Activated CD4-positive, alpha-beta T cell treated with anti-CD3 and anti-CD28 coated beads, Interleukin-2, amount 50 U/mL, for 1 hour (primary cell): Measurements from ENCODE around the gene MECP2.
"Not testable (repeated sequence)": the region's sequence is repeated elsewhere in the genome, so short reads cannot be mapped to it uniquely, and the experiment has no call there.

Experiments used
- DNase-seq: peaks from one replicate; pipeline ENCODE4 v3.0.0-alpha.2; 2020

MECP2 gene

DNA sequence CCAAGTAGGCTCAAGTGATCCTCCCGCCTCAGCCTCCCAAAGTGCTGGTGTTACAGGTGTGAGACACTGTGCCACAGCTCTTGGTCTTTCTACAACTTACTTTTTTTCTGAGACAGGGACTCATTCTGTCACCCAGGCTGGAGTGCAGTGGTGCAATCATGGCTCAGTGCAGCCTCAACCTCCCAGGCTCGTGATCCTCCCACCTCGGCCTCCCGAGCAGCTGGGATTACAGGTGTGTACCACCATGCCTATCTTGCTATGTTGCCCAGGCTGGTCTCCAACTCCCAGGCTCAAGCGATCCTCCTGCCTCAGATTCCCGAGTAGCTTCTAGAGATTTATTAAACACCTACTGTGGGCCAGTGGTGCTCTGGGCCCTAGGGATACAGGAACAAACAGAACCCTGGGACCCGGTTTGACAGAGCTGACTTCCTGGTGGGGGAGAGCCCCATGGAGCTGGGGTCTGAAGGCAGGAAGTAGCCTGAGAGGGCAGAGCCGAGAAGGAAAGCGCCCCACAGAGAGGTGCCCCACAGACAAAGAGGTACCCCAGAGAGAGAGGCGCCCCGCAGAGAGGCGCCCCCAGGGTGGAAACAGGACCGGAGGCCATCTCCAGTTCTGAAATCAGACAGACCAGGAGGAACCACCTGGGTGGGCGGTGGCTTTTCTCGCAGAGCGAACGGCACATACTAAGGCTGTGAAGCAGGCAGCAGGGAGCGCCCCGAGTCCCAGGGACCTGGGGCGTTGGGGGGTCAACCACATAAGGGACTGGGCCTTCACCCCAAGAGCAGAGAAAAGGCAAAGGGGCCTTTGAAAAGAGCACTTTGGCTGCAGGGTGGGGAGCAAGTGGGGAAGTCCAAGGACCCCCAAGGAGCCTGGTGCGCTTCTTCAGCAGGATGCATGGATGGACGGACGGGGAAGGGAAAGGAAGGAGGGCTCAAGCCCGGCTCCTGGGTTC is 82.8 kb downstream of the MECP2 start:
- DNase-seq, result no peak

DNA sequence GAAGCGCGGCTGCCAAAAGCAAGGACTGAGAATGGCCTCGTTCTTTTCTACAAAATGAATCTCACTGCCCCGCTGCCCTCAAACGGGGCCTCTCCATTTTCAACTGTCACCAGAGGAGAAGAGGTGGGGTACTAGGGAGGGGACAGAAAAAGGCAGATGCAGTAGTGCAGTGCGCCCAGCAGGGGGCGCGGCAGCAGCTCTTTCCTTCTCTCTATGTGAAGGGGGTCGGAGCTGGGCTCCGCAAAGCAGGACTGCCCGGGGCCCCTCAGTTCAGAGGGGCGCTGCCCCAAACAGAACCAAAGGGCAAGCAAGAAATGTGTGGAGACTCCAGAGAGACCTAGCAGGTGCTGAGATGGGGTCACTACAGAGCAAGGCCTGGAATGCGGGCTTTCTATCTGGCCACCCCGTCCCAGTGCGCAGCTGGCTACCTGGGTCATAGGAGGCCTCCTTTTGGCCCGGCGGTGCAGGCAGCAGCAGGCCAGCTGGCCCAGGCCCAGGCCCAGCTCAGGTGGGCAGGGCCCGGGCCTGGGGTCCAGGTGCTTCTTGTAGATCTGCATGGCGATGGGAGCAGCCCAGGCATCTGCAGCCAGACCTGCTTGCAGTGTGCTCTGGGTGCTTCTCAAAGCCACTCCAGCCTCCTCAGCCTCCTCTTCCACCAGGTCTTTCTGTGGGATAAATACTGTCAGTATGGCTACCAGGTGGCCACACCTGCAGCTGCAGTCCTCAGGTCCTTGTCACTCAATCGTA is 83.7 kb downstream of the MECP2 start:
- peak; percentile 47 for DNase-seq

DNA sequence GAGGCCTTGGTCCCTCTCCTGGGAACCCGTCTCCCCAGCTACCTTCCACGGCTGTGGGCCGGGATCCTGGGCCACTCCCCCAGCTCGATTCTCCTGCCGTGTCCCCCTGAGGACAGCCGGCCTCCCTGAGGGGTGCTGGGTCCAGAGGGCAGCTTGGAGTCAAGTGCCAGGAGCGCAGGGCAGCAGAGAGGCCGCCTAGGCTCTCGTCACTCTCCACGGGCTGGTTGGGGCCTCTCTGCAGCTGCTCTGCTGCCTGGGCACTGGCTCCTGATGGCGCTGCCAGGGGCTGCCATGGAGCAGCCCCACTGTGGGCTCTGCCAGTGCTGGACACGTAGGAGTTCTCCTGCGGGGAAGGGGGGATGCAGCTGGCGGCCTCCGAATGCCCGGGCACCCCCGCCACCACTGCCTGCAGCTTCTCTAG is 84.5 kb downstream of the MECP2 start:
- DNase-seq, result no peak

DNA sequence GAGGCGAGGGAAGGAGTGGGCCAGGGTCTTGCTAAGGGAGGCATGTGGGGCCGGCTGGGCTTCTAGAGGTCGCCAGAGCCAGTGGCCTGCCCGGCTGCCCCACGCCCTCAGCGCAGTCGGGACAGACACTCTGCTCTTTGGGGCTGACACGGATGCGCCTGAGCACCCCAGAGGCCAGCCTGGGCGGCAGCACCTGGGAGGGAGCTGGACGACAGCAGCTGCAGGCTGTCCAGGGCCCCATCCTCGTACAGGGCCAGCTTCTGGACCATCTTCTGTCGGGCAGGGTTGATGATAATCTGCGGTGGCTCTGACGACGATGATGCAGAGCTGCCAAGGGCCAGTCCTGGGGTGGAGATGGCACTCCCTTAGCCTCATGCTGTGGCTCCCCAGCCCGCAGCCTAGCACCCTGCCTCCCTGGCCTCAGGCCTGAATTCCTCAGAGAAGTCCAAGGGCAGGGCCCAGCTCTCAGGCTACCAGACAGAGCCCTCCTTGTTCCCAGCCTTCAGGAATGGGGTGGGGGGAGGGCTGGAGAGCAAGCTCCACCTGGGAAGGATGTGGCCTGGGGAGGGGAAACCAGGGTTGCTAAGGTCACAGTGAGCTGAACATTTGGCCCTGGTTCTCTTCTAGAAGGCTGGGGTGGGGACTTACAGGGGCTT is 85.1 kb downstream of the MECP2 start:
- no peak for DNase-seq

DNA sequence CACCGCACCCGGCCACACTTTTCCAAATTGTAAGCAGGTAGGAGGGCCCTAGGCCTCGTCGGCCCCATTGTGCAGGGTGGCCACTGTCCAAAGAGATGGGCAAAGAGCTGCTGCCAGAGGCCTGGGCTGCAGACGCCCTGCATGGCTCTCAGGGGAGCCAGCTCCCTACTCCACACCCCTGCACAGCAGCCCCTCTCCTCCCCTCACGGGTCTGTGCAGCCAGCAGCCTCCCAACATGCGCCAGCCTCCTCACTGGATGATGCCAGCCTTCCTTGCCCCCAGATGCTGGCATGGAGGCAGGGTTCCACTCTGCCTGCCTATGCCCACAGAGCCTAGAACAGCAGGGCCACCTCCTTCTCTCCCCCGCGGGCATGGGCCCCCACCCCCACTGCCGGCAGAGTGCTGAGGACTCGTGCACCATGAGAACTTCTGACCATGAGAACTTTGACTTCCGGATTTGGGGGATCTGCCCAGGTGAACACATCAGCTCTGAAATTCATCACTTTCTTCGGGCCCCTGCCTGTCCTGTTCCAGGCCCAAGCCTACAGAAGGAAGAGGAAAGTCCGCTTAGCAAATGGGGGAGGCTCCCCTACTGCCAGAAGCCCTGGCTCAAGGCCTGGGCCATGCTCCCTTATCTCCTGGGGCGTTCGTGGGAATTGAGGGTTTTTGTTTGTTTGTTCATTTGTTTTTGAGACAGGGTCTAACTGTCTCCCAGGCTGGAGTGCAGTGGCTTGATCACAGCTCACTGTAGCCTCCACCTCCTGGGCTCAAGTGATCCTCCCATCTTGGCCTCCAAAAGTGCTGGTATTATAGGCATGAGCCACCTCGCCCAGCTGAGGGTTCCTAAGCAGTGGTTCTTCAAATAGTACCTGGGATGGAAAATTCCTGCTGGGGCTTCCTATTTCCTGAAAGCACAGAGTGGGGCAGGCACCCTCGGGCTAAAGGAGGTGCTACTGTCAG is 85.9 kb downstream of the MECP2 start:
- no peak for DNase-seq

DNA sequence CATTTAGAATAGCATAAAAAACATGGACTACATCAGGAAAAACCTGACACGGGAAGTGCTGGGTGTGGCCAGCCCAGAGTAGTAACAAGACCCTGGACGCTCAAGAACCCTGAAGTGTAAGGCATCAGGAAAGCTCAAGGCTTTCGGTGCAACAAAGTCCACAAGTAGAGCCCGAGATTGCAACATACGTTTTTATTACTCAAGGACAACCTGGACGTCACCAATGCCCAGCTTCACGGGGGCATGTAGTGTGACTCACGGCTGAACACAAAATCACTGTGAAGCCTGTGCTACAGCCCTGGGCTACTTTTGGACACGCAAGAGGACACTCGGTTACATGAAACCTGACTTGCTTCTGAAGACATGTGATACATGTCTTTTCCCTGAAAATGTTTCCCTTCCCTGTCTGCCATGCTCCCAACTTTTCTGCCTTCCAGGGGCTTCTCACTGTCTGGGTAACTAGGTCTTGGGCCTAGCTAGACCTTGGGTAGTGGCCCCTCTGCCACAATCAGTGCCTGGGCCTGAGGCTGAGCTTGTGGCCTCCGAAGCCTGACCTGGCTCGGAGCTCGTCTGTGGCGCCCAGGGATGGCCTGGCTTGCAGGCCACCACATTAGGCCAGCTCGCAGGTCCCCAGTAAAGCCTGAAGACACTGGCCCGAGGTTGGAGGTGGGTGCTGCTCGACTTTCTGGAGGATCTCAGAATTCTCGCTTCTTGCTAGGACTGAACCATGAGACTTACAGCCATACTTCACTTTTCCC is 87.0 kb downstream of the MECP2 start:
- no peak for DNase-seq

DNA sequence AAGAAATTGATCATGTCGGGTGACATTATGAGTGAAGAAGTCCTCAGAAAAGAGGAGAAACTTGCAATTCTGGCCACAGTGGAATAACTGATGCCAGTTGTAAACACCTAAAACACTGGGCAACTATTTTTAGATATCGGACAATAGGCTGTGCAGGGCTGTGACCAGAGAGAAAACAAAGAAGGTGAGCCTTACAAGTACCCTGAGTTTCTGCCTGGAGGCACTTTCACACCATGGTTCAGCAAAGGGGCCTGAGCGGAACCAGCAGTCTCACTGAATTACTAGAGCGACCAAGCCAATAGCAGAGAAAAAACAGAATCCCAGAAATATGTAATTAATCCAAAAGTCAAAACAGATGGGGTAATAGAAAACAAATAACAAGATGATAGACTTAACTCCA is 89.0 kb downstream of the MECP2 start:
- DNase-seq, result no peak

DNA sequence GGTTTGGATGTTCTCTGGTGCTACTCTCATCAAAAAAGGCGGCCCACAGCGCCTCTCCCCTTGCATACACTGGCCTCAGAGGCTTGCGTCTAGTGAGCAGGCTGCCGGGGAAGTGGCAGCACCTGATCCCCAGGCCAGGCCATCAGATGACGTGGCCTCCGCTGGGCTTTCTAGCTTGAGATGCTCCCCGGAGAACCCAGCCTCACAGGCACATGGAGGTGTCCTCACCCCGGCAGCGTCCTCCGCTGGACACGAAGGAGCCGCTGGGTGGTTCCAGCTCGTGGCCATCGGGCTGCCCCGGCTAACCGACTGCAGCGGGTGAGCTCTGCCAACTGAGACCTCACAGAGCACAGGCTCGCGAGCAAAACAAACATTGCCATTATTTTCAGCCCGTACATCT is 90.6 kb downstream of the MECP2 start:
- DNase-seq, result no peak

DNA sequence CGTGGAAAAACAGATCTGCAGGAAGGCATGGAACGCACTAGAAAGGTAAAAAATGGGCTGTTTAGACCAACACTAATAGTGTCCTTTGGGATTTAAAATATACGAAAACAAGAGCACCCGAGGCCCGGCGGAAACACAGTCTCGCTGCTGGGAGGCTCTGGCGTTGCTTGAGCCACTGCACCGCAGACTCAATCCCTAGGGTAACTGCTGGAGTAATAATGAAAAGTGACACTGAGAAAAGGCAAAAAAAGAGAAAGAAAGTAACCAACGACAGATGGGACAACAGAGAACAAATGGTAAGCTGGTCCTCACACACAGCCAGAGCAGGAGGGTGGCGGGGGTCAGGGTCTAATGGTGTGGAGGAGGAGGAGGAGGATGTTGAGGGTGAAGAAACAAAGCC is 93.2 kb downstream of the MECP2 start:
- no peak for DNase-seq

DNA sequence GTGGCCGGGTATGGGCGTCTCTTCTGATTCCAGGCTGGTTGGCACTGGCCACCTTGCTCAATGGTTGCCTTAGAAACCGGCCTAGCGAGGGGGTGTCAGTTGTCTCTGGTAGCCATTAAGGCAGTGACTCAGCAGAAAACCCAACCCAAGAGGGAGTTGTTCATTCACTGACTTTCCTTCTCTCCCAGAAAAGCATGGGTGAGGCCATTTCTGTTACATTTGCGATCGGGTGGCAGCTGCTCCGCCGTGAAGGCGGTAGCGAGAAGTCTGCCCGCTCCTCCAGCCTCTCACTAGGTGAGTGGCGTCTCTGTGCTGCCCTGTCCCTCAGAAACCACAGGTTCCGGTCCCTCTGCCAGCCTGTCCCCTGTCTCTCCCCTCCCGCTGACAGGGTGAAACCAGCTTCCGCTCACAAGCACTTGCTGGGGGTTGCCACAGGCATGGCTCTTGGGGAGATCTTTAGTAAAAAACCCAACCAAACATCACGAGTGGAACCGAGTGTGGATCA is 95.2 kb downstream of the MECP2 start:
- no peak for DNase-seq

DNA sequence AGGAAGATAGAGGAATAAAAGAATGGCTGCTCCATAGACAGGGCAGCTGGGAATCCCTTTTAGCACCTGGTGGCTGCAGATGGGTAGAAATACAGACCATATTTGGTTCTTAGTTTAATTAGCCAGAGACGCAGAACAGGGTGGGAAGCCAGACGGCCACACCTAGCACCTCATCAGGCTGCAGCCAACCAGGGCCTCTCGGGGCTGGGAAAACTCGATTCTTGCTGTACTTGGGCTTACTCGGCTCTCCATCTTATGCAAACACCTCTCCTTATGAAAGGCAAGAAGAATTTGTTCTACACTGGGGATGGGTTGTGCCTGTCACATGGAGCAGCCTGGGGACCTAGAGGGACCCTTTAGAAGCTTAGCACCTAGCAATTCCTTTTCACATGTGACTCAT is 97.5 kb downstream of the MECP2 start:
- no peak for DNase-seq

DNA sequence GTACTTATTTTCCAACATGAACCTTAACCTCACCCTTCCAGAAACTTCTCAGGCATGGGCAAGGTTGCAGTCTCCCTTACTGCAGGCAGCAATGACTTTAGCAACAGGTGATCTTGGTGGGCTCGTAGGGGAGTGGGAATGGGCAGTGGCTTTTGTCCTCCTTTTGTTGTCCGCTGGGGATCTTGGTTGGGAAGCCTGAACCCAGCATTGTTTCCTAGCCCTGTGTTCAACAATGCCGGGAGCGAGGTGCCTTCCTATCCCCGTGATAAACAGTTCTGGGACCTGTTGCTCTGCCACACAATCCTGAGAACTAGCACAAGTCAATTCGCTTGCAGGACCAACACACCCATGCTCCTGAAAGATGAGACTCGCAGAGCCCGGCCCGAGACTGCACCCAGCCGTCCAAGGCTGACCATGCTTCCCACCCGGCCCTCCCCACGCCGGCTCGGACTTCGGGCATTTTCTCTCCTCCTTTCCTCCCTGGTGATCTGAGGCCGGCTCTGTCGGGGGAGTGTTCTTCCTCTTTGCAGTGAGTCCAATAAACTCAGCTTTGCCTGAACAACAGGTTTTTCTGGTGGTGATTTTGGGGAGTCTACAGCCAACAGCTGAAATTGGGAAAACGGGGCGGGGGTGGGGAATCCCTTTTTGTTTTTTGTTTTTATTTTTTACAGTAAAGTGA is 98.0 kb downstream of the MECP2 start:
- DNase-seq, result no peak

DNA sequence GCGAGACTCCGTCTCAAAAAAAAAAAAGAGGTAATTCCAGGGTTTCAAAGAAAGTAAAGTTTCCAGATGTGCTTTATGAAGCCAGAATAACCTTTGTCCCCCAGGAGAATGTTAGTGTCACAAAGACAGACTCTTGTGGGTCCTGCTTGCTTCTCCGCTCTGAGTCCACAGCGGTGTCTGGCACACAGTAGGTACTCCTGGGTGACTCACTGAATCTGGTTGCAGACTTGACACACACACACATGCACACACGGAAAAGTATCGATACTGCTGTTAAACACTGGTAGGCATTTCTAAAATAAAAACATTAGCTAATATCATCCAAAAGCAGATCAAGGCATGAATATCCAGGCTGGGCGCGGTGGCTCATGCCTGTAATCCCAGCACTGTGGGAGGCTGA is 102.0 kb downstream of the MECP2 start:
- no peak for DNase-seq

DNA sequence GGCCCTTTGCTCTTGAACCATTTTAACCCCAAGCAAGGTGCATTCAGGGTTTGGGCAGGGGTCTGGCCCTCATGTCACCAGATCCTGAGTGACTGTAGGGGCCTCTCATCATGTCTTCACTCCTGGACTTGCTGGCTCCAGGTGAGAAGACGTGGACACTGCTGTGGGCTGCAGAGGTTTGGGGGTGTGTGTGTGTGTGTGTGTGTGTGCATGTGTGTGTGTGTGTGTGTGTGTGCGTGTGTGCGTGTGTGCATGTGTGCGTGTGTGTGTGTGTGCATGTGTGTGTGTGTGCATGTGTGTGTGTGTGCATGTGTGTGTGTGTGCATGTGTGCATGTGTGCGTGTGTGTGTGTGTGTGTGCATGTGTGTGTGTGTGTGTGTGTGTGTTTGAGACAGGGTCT is 103.1 kb downstream of the MECP2 start:
- not testable (repeated sequence) for DNase-seq

DNA sequence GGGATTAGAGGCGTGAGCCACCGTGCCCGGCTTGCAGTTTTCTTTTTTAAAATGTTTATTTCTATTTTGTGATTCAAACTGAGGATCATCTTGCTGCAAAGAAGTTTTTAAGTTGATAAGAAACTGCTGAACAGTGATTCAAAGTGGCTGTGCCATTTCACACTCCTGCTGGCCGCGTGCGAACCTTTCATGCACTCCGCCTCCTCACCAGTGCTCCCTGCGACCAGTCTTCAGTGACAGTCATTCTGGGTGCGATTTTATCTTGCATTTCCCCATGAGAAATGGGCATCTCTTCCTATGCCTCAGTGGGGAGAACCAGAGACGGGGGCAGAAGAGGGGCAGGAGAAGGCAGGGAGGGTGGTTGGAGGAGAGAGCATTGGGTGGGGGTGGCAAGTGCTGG is 103.5 kb downstream of the MECP2 start:
- no peak for DNase-seq

DNA sequence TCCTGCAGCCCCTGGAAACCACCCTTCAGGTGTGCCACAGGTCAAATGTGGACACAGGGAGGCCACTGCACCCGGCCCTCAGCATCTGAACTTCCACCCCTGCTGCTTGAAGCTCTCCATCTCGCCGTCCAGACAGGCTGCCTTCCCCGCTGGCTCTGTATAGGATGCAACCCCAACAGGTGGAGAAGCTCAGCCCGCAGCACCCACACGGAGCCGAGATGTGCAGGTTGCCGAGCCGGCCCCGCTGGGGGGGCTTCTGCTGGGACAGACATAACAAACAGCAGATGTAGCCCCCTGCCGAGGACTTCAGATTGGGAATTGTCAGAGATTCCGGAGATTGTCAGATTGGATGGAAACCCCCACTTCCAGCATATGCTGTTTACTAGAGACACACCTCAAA is 104.4 kb downstream of the MECP2 start:
- no peak for DNase-seq

DNA sequence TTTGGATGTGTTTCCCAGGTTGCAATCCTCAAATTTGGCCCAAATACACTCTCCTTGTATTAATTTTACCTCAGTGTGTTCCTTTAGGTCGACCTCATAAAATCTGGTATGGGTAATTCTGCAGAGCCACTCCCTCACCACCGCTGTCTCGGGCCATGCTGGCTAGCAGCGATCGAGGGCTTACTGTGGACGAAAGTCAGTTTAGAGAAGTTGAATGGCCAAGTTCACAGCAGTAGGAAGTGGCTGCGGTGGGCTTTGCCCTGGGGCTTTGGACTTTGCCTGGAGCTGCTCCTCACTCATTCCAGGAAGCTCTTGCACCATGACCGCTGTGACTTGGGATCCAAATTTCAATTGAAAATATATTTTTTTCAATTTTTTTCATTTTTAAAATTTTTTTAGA is 105.3 kb downstream of the MECP2 start:
- DNase-seq, result no peak

DNA sequence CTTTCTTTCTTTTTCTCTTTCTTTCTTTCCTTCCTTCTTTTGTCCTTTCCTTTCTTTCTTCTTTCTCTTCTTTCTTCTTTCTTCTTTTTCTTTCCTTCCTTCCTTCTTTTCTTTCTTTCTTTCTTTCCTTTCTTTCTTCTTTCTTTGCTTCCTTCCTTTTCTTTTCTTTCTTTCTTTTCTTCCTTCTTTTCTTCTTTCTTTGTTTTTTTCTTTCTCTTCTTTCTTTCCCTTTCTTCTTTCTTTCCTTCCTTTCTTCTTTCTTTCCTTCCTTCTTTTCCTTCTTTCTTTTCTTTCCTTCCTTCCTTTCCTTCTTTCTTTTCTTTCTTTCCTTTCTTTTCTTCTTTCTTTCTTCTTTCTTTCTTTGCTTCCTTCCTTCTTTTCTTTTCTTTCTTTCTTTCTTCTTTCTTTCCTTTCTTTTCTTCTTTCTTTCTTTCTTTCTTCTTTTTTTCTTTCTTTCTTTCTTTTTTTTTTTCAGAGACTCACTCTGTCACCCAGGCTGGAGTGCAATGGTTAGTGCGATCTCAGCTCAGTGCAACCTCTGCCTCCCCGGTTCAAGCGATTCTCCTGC is 106.4 kb downstream of the MECP2 start:
- no peak for DNase-seq

DNA sequence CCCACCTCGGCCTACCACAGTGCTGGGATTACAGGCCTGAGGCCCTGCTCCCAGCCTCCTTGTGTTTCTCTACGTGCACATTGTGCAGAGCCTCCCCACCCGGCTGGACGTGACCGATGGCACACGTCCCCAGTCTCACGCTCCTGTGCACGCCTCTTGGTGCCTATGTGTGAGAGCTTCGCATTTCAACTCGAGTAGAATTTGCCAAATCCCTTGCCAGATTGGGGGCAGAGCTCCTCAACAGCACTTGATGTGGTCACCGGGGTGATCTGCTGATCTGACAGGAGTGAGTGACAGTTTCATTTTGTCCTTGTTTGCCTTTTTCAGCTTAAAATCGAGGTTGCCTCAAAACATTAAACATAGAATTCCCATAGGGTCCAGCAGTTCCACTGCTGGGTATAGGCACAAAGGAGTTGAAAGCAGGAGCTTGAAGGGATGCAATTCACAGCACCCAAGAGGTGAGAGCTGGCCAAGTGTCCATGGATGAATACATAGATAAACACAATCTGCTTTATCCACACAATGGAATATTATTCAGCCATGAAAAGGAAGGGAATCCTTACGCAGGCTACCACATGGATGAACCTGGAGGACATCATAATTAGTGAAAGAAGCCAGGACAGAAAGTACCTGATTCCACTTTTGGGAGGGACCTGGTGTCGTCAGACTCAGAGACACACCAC is 107.4 kb downstream of the MECP2 start:
- DNase-seq, result no peak

DNA sequence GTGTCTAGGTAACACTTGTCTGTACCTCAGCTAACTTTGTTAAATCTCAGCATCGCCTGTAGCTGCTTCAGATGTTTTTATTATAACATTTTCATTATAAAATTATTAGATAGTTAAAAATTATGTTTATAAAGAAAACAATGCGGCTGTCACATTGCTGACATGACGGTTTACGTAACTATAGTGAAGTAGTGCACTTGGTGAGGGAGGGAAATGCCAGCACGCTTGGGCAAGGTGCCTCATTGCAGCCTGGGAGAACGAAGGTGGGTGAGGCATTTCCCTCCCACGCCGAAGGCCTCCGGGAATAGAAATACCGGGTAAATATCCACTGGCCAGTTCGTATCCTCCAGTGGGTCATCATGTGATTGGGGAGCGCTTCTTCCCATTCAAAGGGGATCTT is 109.0 kb downstream of the MECP2 start:
- no peak for DNase-seq
